Bronchial epithelial cell (primary cell): ENCODE data around the gene TBRG4. TPM values are rescaled to one million over a fixed set of nuclear protein-coding genes. Genes with fewer than 3 reads are reported as not detected.

ENCODE experiments used
- DNase-seq: peaks from one replicate; pipeline ENCODE4 v3.0.0-alpha.2; 2010; ENCODE audit warnings: low read depth
- FAIRE-seq: peaks from 2 replicates; lab custom pipeline; 2011; peaks lifted over from hg19 to GRCh38; lab: Jason Lieb, UNC
- H3K27me3 ChIP-seq: 2 replicates; pipeline ENCODE4 v1.5.1; 2011; ENCODE audit warnings: low read length; ENCODE audit not compliant: control insufficient read depth, insufficient read depth
- H3K36me3 ChIP-seq: 2 replicates; pipeline ENCODE4 v1.5.1; 2011; ENCODE audit warnings: low read length; ENCODE audit not compliant: control insufficient read depth, insufficient read depth
- H3K4me3 ChIP-seq: 2 replicates; pipeline ENCODE4 v1.5.1; 2011; ENCODE audit warnings: mild to moderate bottlenecking, low read depth, low read length, control low read depth
- CTCF ChIP-seq: IDR thresholded peaks from 2 replicates; pipeline ENCODE4 v1.5.1; 2011; ENCODE audit warnings: mild to moderate bottlenecking, moderate library complexity, low read length, control low read depth, inconsistent platforms; ENCODE audit not compliant: insufficient read depth, severe bottlenecking
- total RNA-seq: library from RNA; depleted of rRNA; stranded (reverse); fragments of >200 nt; gene quantifications from 2 replicates; pipeline ENCODE4 v1.2.1, GENCODE V29; 2014

Gene TBRG4
- total RNA-seq, 1 donor from 2014 or later = 90.3 TPM

GRCh38 chr7:45107356-45107755 lies 4.1 kb downstream of the TBRG4 start:
- FAIRE-seq = no peak
- DNase-seq = no peak
- Histone ChIP-seq H3K27me3 (no peaks in the 10 kb centered on the region), H3K4me3 (no peak overlapping the region), H3K36me3 (peaks cover 52% of the 10 kb centered on the region)
- no peak for TF ChIP-seq CTCF

- FAIRE-seq (no peak), DNase-seq (no peak)
- Histone ChIP-seq H3K36me3 (peaks cover 57% of the 10 kb centered on the region), H3K27me3 (no peaks in the 10 kb centered on the region), H3K4me3 (no peak overlapping the region)
- no peak for TF ChIP-seq CTCF
Measured at GRCh38 chr7:45106820-45107219, 4.7 kb downstream of the TBRG4 start.

- Histone ChIP-seq H3K4me3 (no peak overlapping the region), H3K27me3 (no peaks in the 10 kb centered on the region), H3K36me3 (peaks cover 65% of the 10 kb centered on the region)
- TF ChIP-seq CTCF = no peak
- no peak for DNase-seq
- FAIRE-seq = no peak
Measured at GRCh38 chr7:45105588-45106188, 5.8 kb downstream of the TBRG4 start.

- FAIRE-seq (no peak), DNase-seq (no peak)
- Histone ChIP-seq H3K36me3 (peaks cover 70% of the 10 kb centered on the region), H3K4me3 (no peak overlapping the region), H3K27me3 (no peaks in the 10 kb centered on the region)
- TF ChIP-seq CTCF = no peak
Measured at GRCh38 chr7:45104844-45105587, 6.5 kb downstream of the TBRG4 start.

- H3K27me3 ChIP-seq = no peaks in the 10 kb centered on the region
- no peak for DNase-seq
- peaks cover 74% of the 10 kb centered on the region for H3K36me3 ChIP-seq
- TF ChIP-seq CTCF = no peak
- H3K4me3 ChIP-seq = no peak overlapping the region
- FAIRE-seq = no peak
Measured at GRCh38 chr7:45103958-45104843, 7.3 kb downstream of the TBRG4 start.
